ENCODE results near the gene ATP1B4. TPM values are rescaled to one million over a fixed set of nuclear protein-coding genes. Genes with fewer than 3 reads are reported as not detected.

ATP1B4 gene
- total RNA-seq, 1 experiment from 2014 or later = not detected

Other genes with a start within 250 kb of the ATP1B4 start
- gene RHOXF1, start 246.2 kb upstream of the ATP1B4 start, total RNA-seq (2014; rRNA removed; shearing (Covaris generic)) = not detected in 2 replicates
- gene RHOXF2, start 203.5 kb upstream of the ATP1B4 start, total RNA-seq (2014; rRNA removed; shearing (Covaris generic)) = not detected in 2 replicates
- gene ZBTB33, start 111.3 kb upstream of the ATP1B4 start, total RNA-seq (2014; rRNA removed; shearing (Covaris generic)) = 47.9 and 49.1 TPM in 2 replicates
- gene TMEM255A, start 50.6 kb upstream of the ATP1B4 start, total RNA-seq (2014; rRNA removed; shearing (Covaris generic)) = 27.2 and 28.1 TPM in 2 replicates
- gene LAMP2, start 107.2 kb downstream of the ATP1B4 start, total RNA-seq (2014; rRNA removed; shearing (Covaris generic)) = 218 and 221 TPM in 2 replicates
- 25.3 and 26.6 TPM in 2 replicates for gene CUL4B, start 198.9 kb downstream of the ATP1B4 start, total RNA-seq (2014; rRNA removed; shearing (Covaris generic))
- 96.6 and 106 TPM in 2 replicates for gene MCTS1, start 242.0 kb downstream of the ATP1B4 start, total RNA-seq (2014; rRNA removed; shearing (Covaris generic))

All from SK-MEL-5 (cell line).